HepG2 (cell line): ENCODE results near the gene ZCCHC3. TPM values are rescaled to one million over a fixed set of nuclear protein-coding genes. Genes with fewer than 3 reads are reported as not detected.

ENCODE experiments used
- CHD2 ChIP-seq: IDR thresholded peaks from 2 replicates; pipeline ENCODE4 v1.6.1; 2011; ENCODE audit warnings: low read depth, low read length, improper control_type of control experiment
- GTF3A ChIP-seq: sonication (generic); formaldehyde crosslinking; conservative IDR thresholded peaks from 2 replicates; pipeline ENCODE4 v1.4.0; 2020; ENCODE audit warnings: mild to moderate bottlenecking, missing genetic modification reagents
- JUN ChIP-seq: sonication (generic); formaldehyde crosslinking; IDR thresholded peaks from 2 replicates; pipeline ENCODE4 v1.4.0; 2020; ENCODE audit warnings: mild to moderate bottlenecking, missing genetic modification reagents
- KLF6 ChIP-seq: IDR thresholded peaks from 2 replicates; pipeline ENCODE4 v1.8.0; 2016; ENCODE audit warnings: missing biosample characterization, missing genetic modification reagents
- NR3C1 ChIP-seq: sonication (generic); formaldehyde crosslinking; IDR thresholded peaks from 2 replicates; pipeline ENCODE4 v1.4.0; 2020; ENCODE audit warnings: missing genetic modification reagents
- ZBTB4 ChIP-seq: sonication (generic); formaldehyde crosslinking; IDR thresholded peaks from 2 replicates; pipeline ENCODE4 v1.4.0; 2020; ENCODE audit warnings: missing genetic modification reagents, mild to moderate bottlenecking, borderline replicate concordance
- ZNF230 ChIP-seq: sonication (generic); formaldehyde crosslinking; IDR thresholded peaks from 2 replicates; pipeline ENCODE4 v1.4.0; 2020; ENCODE audit warnings: mild to moderate bottlenecking, missing genetic modification reagents
- ZNF232 ChIP-seq: sonication (generic); formaldehyde crosslinking; IDR thresholded peaks from 2 replicates; pipeline ENCODE4 v1.4.0; 2020; ENCODE audit warnings: missing genetic modification reagents, borderline replicate concordance
- ZNF329 ChIP-seq: sonication (generic); formaldehyde crosslinking; IDR thresholded peaks from 2 replicates; pipeline ENCODE4 v1.9.0; 2021; ENCODE audit warnings: low read depth, mild to moderate bottlenecking, missing genetic modification reagents
- ZNF362 ChIP-seq: sonication (generic); formaldehyde crosslinking; IDR thresholded peaks from 2 replicates; pipeline ENCODE4 v1.4.0; 2020; ENCODE audit warnings: missing genetic modification reagents, mild to moderate bottlenecking, borderline replicate concordance
- ZNF431 ChIP-seq: sonication (generic); formaldehyde crosslinking; IDR thresholded peaks from 2 replicates; pipeline ENCODE4 v1.9.0; 2022; ENCODE audit warnings: missing genetic modification reagents, low read depth, mild to moderate bottlenecking, borderline replicate concordance
- ZNF724P ChIP-seq: sonication (generic); formaldehyde crosslinking; IDR thresholded peaks from 2 replicates; pipeline ENCODE4 v1.8.0; 2022; ENCODE audit warnings: missing genetic modification reagents, borderline replicate concordance
- polyA plus RNA-seq, 8 experiments: library from polyadenylated mRNA; depleted of rRNA in 3 of 8; stranded (reverse) in 7 of 8; unstranded in 1 of 8; fragments of >200 nt; fragmentation: Illumina TruSeq in 4 of 8; extraction: Trizol in 4 of 8; gene quantifications; 2 replicates each; pipeline versions ENCODE4 v1.2.1 to v1.2.3, GENCODE V29; 2011 to 2016; ENCODE audit warnings: low read depth in 4 of 8, missing spikeins in 1 of 8, mixed read lengths in 1 of 8; ENCODE audit not compliant: insufficient read depth in 1 of 8
- total RNA-seq, 5 experiments: library from RNA; depleted of rRNA; stranded (reverse); fragments of >200 nt; fragmentation: Illumina TruSeq; extraction: Trizol; gene quantifications; 2 replicates each; pipeline ENCODE4 v1.2.3, GENCODE V29; 2016; ENCODE audit warnings: low read depth in 1 of 5
- TF ChIP-seq, protein P1 (sequence below): sonication (generic); formaldehyde crosslinking; IDR thresholded peaks from 2 replicates; pipeline ENCODE4 v1.5.0; 2020; ENCODE audit warnings: missing genetic modification reagents, mild to moderate bottlenecking, borderline replicate concordance
- TF ChIP-seq, protein P2 (sequence below): sonication (generic); formaldehyde crosslinking; IDR thresholded peaks from 2 replicates; pipeline ENCODE4 v1.5.0; 2020; ENCODE audit warnings: missing genetic modification reagents
- TF ChIP-seq, protein P3 (sequence below): sonication (generic); formaldehyde crosslinking; conservative IDR thresholded peaks from 2 replicates; pipeline ENCODE4 v1.4.0; 2020; ENCODE audit warnings: mild to moderate bottlenecking, missing genetic modification reagents, moderate library complexity

ZCCHC3 gene
- total and polyA plus RNA-seq, 2 of the 13 experiments (the other 11 are each of a cell fraction or from before 2014, with no cell fraction given), result 46.6 to 63.0 TPM

GRCh38 chr20:325889-326644 lies 28.7 kb downstream of the ZCCHC3 start (continued):
- TF ChIP-seq ZBTB4 (CRISPR knock-in tag) (no peak), ZNF431 (CRISPR knock-in tag) (no peak), ZNF232 (CRISPR knock-in tag) (no peak), KLF6 (CRISPR knock-in tag) (0 out of 2 replicates have a peak, but pooled peaks have one; percentile 6), ZNF362 (CRISPR knock-in tag) (no peak), ZNF329 (no peak), JUN (CRISPR knock-in tag) (no peak), GTF3A (CRISPR knock-in tag) (no peak), ZNF230 (CRISPR knock-in tag) (no peak), ZNF724P (CRISPR knock-in tag) (no peak), CHD2 (no peak), NR3C1 (CRISPR knock-in tag) (no peak)
- TF ChIP-seq, protein P1, sequence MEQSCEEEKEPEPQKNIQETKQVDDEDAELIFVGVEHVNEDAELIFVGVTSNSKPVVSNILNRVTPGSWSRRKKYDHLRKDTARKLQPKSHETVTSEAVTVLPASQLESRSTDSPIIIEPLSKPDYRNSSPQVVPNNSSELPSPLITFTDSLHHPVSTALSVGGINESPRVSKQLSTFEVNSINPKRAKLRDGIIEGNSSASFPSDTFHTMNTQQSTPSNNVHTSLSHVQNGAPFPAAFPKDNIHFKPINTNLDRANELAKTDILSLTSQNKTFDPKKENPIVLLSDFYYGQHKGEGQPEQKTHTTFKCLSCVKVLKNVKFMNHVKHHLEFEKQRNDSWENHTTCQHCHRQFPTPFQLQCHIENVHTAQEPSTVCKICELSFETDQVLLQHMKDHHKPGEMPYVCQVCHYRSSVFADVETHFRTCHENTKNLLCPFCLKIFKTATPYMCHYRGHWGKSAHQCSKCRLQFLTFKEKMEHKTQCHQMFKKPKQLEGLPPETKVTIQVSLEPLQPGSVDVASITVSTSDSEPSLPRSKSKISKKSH, result 0 out of 2 replicates have a peak, but pooled peaks have one; percentile 54
- TF ChIP-seq, protein P2, sequence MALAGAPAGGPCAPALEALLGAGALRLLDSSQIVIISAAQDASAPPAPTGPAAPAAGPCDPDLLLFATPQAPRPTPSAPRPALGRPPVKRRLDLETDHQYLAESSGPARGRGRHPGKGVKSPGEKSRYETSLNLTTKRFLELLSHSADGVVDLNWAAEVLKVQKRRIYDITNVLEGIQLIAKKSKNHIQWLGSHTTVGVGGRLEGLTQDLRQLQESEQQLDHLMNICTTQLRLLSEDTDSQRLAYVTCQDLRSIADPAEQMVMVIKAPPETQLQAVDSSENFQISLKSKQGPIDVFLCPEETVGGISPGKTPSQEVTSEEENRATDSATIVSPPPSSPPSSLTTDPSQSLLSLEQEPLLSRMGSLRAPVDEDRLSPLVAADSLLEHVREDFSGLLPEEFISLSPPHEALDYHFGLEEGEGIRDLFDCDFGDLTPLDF (CRISPR knock-in tag), result peak; percentile 34; the same call in 1 of the 2 replicates
- TF ChIP-seq, protein P3, sequence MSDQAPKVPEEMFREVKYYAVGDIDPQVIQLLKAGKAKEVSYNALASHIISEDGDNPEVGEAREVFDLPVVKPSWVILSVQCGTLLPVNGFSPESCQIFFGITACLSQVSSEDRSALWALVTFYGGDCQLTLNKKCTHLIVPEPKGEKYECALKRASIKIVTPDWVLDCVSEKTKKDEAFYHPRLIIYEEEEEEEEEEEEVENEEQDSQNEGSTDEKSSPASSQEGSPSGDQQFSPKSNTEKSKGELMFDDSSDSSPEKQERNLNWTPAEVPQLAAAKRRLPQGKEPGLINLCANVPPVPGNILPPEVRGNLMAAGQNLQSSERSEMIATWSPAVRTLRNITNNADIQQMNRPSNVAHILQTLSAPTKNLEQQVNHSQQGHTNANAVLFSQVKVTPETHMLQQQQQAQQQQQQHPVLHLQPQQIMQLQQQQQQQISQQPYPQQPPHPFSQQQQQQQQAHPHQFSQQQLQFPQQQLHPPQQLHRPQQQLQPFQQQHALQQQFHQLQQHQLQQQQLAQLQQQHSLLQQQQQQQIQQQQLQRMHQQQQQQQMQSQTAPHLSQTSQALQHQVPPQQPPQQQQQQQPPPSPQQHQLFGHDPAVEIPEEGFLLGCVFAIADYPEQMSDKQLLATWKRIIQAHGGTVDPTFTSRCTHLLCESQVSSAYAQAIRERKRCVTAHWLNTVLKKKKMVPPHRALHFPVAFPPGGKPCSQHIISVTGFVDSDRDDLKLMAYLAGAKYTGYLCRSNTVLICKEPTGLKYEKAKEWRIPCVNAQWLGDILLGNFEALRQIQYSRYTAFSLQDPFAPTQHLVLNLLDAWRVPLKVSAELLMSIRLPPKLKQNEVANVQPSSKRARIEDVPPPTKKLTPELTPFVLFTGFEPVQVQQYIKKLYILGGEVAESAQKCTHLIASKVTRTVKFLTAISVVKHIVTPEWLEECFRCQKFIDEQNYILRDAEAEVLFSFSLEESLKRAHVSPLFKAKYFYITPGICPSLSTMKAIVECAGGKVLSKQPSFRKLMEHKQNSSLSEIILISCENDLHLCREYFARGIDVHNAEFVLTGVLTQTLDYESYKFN, result no peak; the same call in 1 of the 2 replicates
